ENCODE measurements around the gene PEX14. TPM values are rescaled to one million over a fixed set of nuclear protein-coding genes. Genes with fewer than 3 reads are reported as not detected.

PEX14 gene
- polyA plus RNA-seq, 3 donors, result 2.2 to 8.8 (median 2.7) TPM

- Histone ChIP-seq H3K4me3 (replicated peaks in 1 of 3; ENCODE audit: low read depth in 2 of 3, low read length in 3 of 3) (no peak overlapping the region), H3K4me1 (ENCODE audit: control insufficient read depth in 1 of 2, insufficient read depth in 2 of 2, low read length in 2 of 2) (no peaks in the 10 kb centered on the region), H4K20me1 (ENCODE audit: insufficient read depth, low read length) (no peaks in the 10 kb centered on the region), H3K4me2 (replicated peaks; ENCODE audit: extremely low read depth, low read length, poor library complexity, severe bottlenecking) (no peak overlapping the region), H3K27me3 (ENCODE audit: control insufficient read depth in 2 of 2, insufficient read depth in 2 of 2, low read length in 2 of 2) (peaks cover 0 to 6% of the 10 kb centered on the region in 2 donors), H3K27ac (ENCODE audit: low read depth in 1 of 2, low read length in 2 of 2) (no peak overlapping the region), H3K36me3 (replicated peaks in 1 of 2; ENCODE audit: control insufficient read depth in 1 of 2, insufficient read depth in 2 of 2, low read length in 2 of 2) (no peaks in the 10 kb centered on the region), H3K79me2 (ENCODE audit: insufficient read depth, low read length) (no peaks in the 10 kb centered on the region), H3K9ac (ENCODE audit: insufficient read depth, low read length, poor library complexity, severe bottlenecking) (no peak overlapping the region), H3K9me3 (replicated peaks in 1 of 2; ENCODE audit: control insufficient read depth in 1 of 2, insufficient read depth in 1 of 2, low read length in 2 of 2) (no peaks in the 10 kb centered on the region), H2AFZ (ENCODE audit: insufficient read depth, low read depth, low read length, poor library complexity, severe bottlenecking) (no peak overlapping the region)
- no peak for DNase-seq
- 97% methylated on average over 17 of the region's 17 CpGs for WGBS (ENCODE audit: insufficient coverage)
- Mint-ChIP-seq H3K9me3 (peaks cover 0 to 7% (median 5%) of the 10 kb centered on the region in 7 donors), H3K27me3 (ENCODE audit: low read depth in 3 of 3) (peaks cover 11 to 15% (median 13%) of the 10 kb centered on the region in 3 donors), H3K4me1 (no peaks in the 10 kb centered on the region), H3K36me3 (peaks cover 0 to 6% of the 10 kb centered on the region in 2 donors), H3K27ac (no peak overlapping the region), H3K4me3 (no peak overlapping the region)
- intact Hi-C loops (cut with micrococcal nuclease), result no loop called here
- TF ChIP-seq CTCF (IDR thresholded peaks at IDR 0.05), result no peak
Measured at GRCh38 chr1:10643607-10644306, 169.0 kb downstream of the PEX14 start.

GRCh38 chr1:10644307-10645128 is 169.8 kb downstream of the PEX14 start:
- WGBS (ENCODE audit: insufficient coverage), result 95% methylated on average over 26 of the region's 32 CpGs
- no peaks in the 10 kb centered on the region for H3K79me2 ChIP-seq (ENCODE audit: insufficient read depth, low read length)
- no peaks in the 10 kb centered on the region for H3K36me3 ChIP-seq (replicated peaks in 1 of 2; ENCODE audit: control insufficient read depth in 1 of 2, insufficient read depth in 2 of 2, low read length in 2 of 2)
- intact Hi-C loops (cut with micrococcal nuclease), result no loop called here
- Mint-ChIP-seq H3K9me3 (peaks cover 0 to 4% (median 3%) of the 10 kb centered on the region in 7 donors), H3K27ac (no peak overlapping the region), H3K4me3 (no peak overlapping the region), H3K4me1 (no peaks in the 10 kb centered on the region), H3K36me3 (peaks cover 0 to 3% of the 10 kb centered on the region in 2 donors), H3K27me3 (ENCODE audit: low read depth in 3 of 3) (peaks cover 7 to 9% (median 9%) of the 10 kb centered on the region in 3 donors)
- no peaks in the 10 kb centered on the region for H4K20me1 ChIP-seq (ENCODE audit: insufficient read depth, low read length)
- no peak overlapping the region for H2AFZ ChIP-seq (ENCODE audit: insufficient read depth, low read depth, low read length, poor library complexity, severe bottlenecking)
- no peak overlapping the region for H3K27ac ChIP-seq (ENCODE audit: low read depth in 1 of 2, low read length in 2 of 2)
- no peak overlapping the region for H3K4me2 ChIP-seq (replicated peaks; ENCODE audit: extremely low read depth, low read length, poor library complexity, severe bottlenecking)
- no peak overlapping the region for H3K9ac ChIP-seq (ENCODE audit: insufficient read depth, low read length, poor library complexity, severe bottlenecking)
- H3K4me3 ChIP-seq (replicated peaks in 1 of 3; ENCODE audit: low read depth in 2 of 3, low read length in 3 of 3), result no peak overlapping the region
- TF ChIP-seq CTCF (IDR thresholded peaks at IDR 0.05), result no peak
- H3K27me3 ChIP-seq (ENCODE audit: control insufficient read depth in 2 of 2, insufficient read depth in 2 of 2, low read length in 2 of 2), result peaks cover 0 to 2% of the 10 kb centered on the region in 2 donors
- no peaks in the 10 kb centered on the region for H3K9me3 ChIP-seq (replicated peaks in 1 of 2; ENCODE audit: control insufficient read depth in 1 of 2, insufficient read depth in 1 of 2, low read length in 2 of 2)
- no peaks in the 10 kb centered on the region for H3K4me1 ChIP-seq (ENCODE audit: control insufficient read depth in 1 of 2, insufficient read depth in 2 of 2, low read length in 2 of 2)
- DNase-seq, result no peak

Measured in CD14-positive monocyte (primary cell).